Measurements from ENCODE around the gene EFCAB8.

DNA sequence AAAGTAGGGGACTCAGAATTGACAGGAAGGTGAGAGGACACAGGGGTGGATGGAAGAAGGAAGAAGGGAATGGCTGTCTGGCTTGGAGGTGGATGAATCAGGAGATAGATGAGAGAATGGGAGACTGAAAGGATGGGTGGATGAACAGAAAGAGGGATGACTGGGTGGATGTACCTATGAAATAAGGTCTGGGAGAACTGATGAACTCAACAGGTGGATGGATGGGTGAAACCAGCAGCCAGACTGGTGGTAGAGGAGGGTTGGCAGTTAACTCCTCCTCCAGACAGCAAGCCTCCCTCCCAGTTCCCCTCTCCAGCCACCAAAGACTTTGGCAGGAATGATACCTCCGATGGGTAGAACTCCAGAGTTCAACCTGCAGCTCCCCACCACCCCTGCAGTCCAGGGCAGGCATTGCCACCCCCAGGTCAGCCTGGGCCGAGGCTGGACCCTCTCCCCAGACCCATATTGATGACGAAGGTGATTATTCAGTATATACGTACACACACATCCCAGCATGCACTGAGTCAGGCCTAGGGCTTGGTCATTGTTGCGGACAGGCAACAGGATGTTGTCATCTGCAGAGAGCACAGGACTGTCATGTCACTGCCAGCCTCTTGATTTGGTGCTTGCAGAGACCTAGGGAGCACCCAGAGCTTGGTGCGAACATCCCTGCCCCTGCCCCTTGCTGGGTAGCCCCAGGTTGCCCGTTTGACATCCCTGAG lies 143.5 kb downstream of the EFCAB8 start:
- TF ChIP-seq, protein P1, sequence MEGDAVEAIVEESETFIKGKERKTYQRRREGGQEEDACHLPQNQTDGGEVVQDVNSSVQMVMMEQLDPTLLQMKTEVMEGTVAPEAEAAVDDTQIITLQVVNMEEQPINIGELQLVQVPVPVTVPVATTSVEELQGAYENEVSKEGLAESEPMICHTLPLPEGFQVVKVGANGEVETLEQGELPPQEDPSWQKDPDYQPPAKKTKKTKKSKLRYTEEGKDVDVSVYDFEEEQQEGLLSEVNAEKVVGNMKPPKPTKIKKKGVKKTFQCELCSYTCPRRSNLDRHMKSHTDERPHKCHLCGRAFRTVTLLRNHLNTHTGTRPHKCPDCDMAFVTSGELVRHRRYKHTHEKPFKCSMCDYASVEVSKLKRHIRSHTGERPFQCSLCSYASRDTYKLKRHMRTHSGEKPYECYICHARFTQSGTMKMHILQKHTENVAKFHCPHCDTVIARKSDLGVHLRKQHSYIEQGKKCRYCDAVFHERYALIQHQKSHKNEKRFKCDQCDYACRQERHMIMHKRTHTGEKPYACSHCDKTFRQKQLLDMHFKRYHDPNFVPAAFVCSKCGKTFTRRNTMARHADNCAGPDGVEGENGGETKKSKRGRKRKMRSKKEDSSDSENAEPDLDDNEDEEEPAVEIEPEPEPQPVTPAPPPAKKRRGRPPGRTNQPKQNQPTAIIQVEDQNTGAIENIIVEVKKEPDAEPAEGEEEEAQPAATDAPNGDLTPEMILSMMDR (conservative IDR thresholded peaks at IDR 0.05), result no peak
- no peak for TF ChIP-seq EZH2 (IDR thresholded peaks at IDR 0.05; ENCODE audit: low read depth)
